WTC11 (cell line): ENCODE measurements around the gene PRDM15. TPM values are rescaled to one million over a fixed set of nuclear protein-coding genes. Genes with fewer than 3 reads are reported as not detected.

ENCODE experiments used
- ATAC-seq: fragments of 200-7000 bp; cut with Tn5 transposase; 2 replicates; pipeline ENCODE4 v1.10.0; 2021; ENCODE audit warnings: mild to moderate bottlenecking, moderate library complexity
- CTCF ChIA-PET: fragments of 300-600 bp; sonication (Branson Sonifier 250); formaldehyde crosslinking; loops from one replicate; lab custom pipeline; 2021; ENCODE audit warnings: antibody characterized with exemption; lab: Charles Lee
- POLR2A ChIA-PET: fragments of 350-600 bp; sonication (Branson Sonifier 250); formaldehyde crosslinking; loops from one replicate; lab custom pipeline; 2021; ENCODE audit warnings: antibody characterized with exemption; lab: Charles Lee
- DNase-seq: peaks from one replicate; pipeline ENCODE4 v3.0.0; 2021; ENCODE audit warnings: low spot score
- H3K27ac Mint-ChIP-seq: 2 replicates; pipeline ENCODE4 v1.8.0; 2021; ENCODE audit warnings: mixed read lengths
- H3K27me3 Mint-ChIP-seq: 2 replicates; pipeline ENCODE4 v1.8.0; 2021; ENCODE audit warnings: low read depth, mild to moderate bottlenecking, moderate library complexity, mixed read lengths
- H3K36me3 Mint-ChIP-seq: 2 replicates; pipeline ENCODE4 v1.8.0; 2021; ENCODE audit warnings: mixed read lengths
- H3K4me1 Mint-ChIP-seq: 2 replicates; pipeline ENCODE4 v1.8.0; 2022; ENCODE audit warnings: mixed read lengths
- H3K4me3 Mint-ChIP-seq: 2 replicates; pipeline ENCODE4 v1.8.0; 2021; ENCODE audit warnings: mild to moderate bottlenecking, moderate library complexity, mixed read lengths
- H3K9me3 Mint-ChIP-seq: 2 replicates; pipeline ENCODE4 v1.8.0; 2021; ENCODE audit warnings: mixed read lengths
- CREM ChIP-seq: sonication (generic); formaldehyde crosslinking; IDR thresholded peaks from 2 replicates; pipeline ENCODE4 v1.8.1; 2022; ENCODE audit warnings: mild to moderate bottlenecking, missing genetic modification reagents, moderate library complexity
- FOXJ3 ChIP-seq: sonication (generic); formaldehyde crosslinking; IDR thresholded peaks from 2 replicates; pipeline ENCODE4 v1.9.0; 2021; ENCODE audit warnings: missing genetic modification reagents, mild to moderate bottlenecking, borderline replicate concordance
- FOXK1 ChIP-seq: sonication (generic); formaldehyde crosslinking; IDR thresholded peaks from 2 replicates; pipeline ENCODE4 v1.8.0; 2022; ENCODE audit warnings: mild to moderate bottlenecking, moderate library complexity, missing genetic modification reagents
- GABPB1 ChIP-seq: sonication (generic); formaldehyde crosslinking; IDR thresholded peaks from 2 replicates; pipeline ENCODE4 v1.8.1; 2023; ENCODE audit warnings: mild to moderate bottlenecking, missing genetic modification reagents
- GRHL2 ChIP-seq: fragments of 250-450 bp; sonication (Bioruptor Pico); IDR thresholded peaks from 2 replicates; pipeline ENCODE4 v1.8.0; 2022; ENCODE audit warnings: mild to moderate bottlenecking, moderate library complexity; ENCODE audit not compliant: insufficient replicate concordance, severe bottlenecking
- GTF2I ChIP-seq: fragments of 250-450 bp; sonication (Bioruptor Pico); conservative IDR thresholded peaks from 2 replicates; pipeline ENCODE4 v1.4.0; 2021; ENCODE audit warnings: mild to moderate bottlenecking
- MYBL2 ChIP-seq: sonication (generic); formaldehyde crosslinking; IDR thresholded peaks from 2 replicates; pipeline ENCODE4 v1.8.1; 2023; ENCODE audit warnings: mild to moderate bottlenecking, moderate library complexity, missing genetic modification reagents
- NFE2L1 ChIP-seq: sonication (generic); formaldehyde crosslinking; IDR thresholded peaks from 2 replicates; pipeline ENCODE4 v1.8.1; 2023; ENCODE audit warnings: missing genetic modification reagents
- NR3C1 ChIP-seq: sonication (generic); formaldehyde crosslinking; conservative IDR thresholded peaks from 2 replicates; pipeline ENCODE4 v1.8.1; 2023; ENCODE audit warnings: low read depth, mild to moderate bottlenecking, missing genetic modification reagents
- TCF7 ChIP-seq: sonication (generic); formaldehyde crosslinking; IDR thresholded peaks from 2 replicates; pipeline ENCODE4 v1.8.0; 2022; ENCODE audit warnings: mild to moderate bottlenecking, low read depth, missing genetic modification reagents, moderate library complexity
- TEAD4 ChIP-seq: sonication (generic); formaldehyde crosslinking; IDR thresholded peaks from 2 replicates; pipeline ENCODE4 v1.8.0; 2022; ENCODE audit warnings: mild to moderate bottlenecking, missing genetic modification reagents
- total RNA-seq: library from RNA; stranded (reverse); gene quantifications from 3 replicates; pipeline ENCODE4 v1.2.3, GENCODE V29; 2021
- TF ChIP-seq, protein P1 (sequence below): sonication (generic); formaldehyde crosslinking; IDR thresholded peaks from 2 replicates; pipeline ENCODE4 v1.8.1; 2022; ENCODE audit warnings: missing genetic modification reagents, borderline replicate concordance
- TF ChIP-seq, protein P2 (sequence below): sonication (generic); formaldehyde crosslinking; IDR thresholded peaks from 2 replicates; pipeline ENCODE4 v1.8.1; 2023; ENCODE audit warnings: mild to moderate bottlenecking, missing genetic modification reagents
- TF ChIP-seq, protein P3 (sequence below): sonication (generic); formaldehyde crosslinking; IDR thresholded peaks from 2 replicates; pipeline ENCODE4 v1.8.1; 2022; ENCODE audit warnings: low read depth, missing genetic modification reagents, borderline replicate concordance
- TF ChIP-seq, protein P4 (sequence below): sonication (generic); formaldehyde crosslinking; conservative IDR thresholded peaks from 2 replicates; pipeline ENCODE4 v1.8.1; 2023; ENCODE audit warnings: mild to moderate bottlenecking, low read depth, missing genetic modification reagents, moderate library complexity
- TF ChIP-seq, protein P5 (sequence below): sonication (generic); formaldehyde crosslinking; conservative IDR thresholded peaks from 2 replicates; pipeline ENCODE4 v1.8.1; 2022; ENCODE audit warnings: mild to moderate bottlenecking, missing genetic modification reagents
- TF ChIP-seq, protein P6 (sequence below): fragments of 250-450 bp; sonication (Bioruptor Pico); conservative IDR thresholded peaks from 2 replicates; pipeline ENCODE4 v1.9.0; 2021; ENCODE audit warnings: mild to moderate bottlenecking
- TF ChIP-seq, protein P7 (sequence below): sonication (generic); formaldehyde crosslinking; IDR thresholded peaks from 2 replicates; pipeline ENCODE4 v1.8.1; 2023; ENCODE audit warnings: mild to moderate bottlenecking, missing genetic modification reagents, moderate library complexity

The PRDM15 gene
- total RNA-seq, 1 experiment from 2014 or later = 12.9 TPM

DNA sequence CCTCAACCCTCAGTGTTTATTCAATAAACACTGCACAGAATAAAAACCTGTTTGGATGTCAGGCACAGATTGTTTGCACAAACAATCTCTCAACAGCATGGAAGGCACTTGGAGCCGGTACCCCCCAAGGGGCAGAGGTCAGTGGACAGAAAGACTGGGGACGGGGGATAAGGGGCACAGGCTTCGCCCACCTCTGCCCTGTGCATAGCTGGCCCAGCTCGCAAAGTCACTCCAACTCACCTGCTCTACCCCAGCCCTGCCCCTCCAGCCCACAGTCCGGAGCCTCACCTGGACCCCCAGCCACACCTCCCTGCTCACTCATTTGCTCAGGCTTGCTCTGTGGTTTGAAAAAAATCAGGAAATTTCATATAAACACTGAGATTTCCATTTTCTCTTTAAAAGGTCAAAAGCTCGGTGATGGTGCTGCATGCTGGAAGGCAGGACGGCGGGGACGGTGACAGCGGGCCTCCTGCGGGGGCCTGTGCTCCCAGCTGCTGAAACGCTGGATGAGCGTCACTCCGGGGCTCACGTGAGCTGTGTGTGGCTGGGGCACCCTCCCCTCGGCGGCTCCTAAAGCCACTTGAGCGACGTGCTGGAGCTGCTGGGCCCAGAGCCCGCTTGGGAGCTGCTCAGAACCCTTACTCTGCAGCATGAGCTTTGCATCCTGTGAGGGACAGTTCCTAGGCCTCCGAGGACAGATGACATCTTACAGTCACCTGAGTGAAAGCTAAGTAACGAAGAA, 54.5 kb downstream of the PRDM15 start:
- TF ChIP-seq GTF2I (CRISPR knock-in tag) (no peak), TCF7 (no peak), GABPB1 (CRISPR knock-in tag) (no peak), FOXJ3 (CRISPR knock-in tag) (no peak)
- TF ChIP-seq, protein P1, sequence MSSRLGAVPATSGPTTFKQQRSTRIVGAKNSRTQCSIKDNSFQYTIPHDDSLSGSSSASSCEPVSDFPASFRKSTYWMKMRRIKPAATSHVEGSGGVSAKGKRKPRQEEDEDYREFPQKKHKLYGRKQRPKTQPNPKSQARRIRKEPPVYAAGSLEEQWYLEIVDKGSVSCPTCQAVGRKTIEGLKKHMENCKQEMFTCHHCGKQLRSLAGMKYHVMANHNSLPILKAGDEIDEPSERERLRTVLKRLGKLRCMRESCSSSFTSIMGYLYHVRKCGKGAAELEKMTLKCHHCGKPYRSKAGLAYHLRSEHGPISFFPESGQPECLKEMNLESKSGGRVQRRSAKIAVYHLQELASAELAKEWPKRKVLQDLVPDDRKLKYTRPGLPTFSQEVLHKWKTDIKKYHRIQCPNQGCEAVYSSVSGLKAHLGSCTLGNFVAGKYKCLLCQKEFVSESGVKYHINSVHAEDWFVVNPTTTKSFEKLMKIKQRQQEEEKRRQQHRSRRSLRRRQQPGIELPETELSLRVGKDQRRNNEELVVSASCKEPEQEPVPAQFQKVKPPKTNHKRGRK (CRISPR knock-in tag) = no peak
- TF ChIP-seq, all 79 proteins: peak for 0
- CTCF ChIA-PET = interaction anchor here (1.3 to 3.5 kb wide), 2 partner anchors 8 to 212 kb away, joined by 5 to 14 read pairs; no protein-coding TSS in a partner anchor
- POLR2A ChIA-PET = no interaction called here
- Mint-ChIP-seq H3K27me3 (no peaks in the 10 kb centered on the region), H3K4me3 (no peak overlapping the region), H3K9me3 (no peaks in the 10 kb centered on the region), H3K4me1 (no peaks in the 10 kb centered on the region), H3K27ac (no peak overlapping the region), H3K36me3 (peaks cover 4% of the 10 kb centered on the region; the same call in 1 of the 2 replicates)
- ATAC-seq = no peak
- no peak for DNase-seq

DNA sequence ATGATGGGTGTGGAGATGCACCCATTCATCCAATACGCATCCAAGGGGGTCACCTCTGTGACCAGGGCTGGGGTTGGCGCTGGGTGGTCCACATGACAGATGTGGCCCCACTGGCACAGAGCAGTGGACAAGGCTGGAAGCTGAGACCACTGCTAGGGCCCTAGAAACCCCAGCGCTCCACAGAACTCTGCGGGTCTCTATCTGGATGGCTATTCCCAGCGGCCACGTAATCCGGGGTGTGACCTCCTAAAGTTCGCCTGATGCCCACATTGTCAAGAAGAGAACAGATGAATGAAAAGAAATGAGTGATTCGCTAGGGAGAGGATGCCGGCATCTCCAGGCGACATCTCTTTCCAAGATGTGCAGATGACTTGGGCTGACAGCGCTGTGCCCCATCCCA, 55.2 kb downstream of the PRDM15 start:
- Mint-ChIP-seq H3K4me1 (no peaks in the 10 kb centered on the region), H3K36me3 (peaks cover 4% of the 10 kb centered on the region; the same call in 1 of the 2 replicates), H3K27me3 (no peaks in the 10 kb centered on the region), H3K27ac (no peak overlapping the region), H3K4me3 (no peak overlapping the region), H3K9me3 (no peaks in the 10 kb centered on the region)
- TF ChIP-seq, protein P2, sequence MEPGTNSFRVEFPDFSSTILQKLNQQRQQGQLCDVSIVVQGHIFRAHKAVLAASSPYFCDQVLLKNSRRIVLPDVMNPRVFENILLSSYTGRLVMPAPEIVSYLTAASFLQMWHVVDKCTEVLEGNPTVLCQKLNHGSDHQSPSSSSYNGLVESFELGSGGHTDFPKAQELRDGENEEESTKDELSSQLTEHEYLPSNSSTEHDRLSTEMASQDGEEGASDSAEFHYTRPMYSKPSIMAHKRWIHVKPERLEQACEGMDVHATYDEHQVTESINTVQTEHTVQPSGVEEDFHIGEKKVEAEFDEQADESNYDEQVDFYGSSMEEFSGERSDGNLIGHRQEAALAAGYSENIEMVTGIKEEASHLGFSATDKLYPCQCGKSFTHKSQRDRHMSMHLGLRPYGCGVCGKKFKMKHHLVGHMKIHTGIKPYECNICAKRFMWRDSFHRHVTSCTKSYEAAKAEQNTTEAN = no peak
- no peak for TF ChIP-seq TCF7
- TF ChIP-seq, protein P3, sequence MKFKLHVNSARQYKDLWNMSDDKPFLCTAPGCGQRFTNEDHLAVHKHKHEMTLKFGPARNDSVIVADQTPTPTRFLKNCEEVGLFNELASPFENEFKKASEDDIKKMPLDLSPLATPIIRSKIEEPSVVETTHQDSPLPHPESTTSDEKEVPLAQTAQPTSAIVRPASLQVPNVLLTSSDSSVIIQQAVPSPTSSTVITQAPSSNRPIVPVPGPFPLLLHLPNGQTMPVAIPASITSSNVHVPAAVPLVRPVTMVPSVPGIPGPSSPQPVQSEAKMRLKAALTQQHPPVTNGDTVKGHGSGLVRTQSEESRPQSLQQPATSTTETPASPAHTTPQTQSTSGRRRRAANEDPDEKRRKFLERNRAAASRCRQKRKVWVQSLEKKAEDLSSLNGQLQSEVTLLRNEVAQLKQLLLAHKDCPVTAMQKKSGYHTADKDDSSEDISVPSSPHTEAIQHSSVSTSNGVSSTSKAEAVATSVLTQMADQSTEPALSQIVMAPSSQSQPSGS = no peak
- no peak for TF ChIP-seq NR3C1 (CRISPR knock-in tag)
- TF ChIP-seq, protein P4, sequence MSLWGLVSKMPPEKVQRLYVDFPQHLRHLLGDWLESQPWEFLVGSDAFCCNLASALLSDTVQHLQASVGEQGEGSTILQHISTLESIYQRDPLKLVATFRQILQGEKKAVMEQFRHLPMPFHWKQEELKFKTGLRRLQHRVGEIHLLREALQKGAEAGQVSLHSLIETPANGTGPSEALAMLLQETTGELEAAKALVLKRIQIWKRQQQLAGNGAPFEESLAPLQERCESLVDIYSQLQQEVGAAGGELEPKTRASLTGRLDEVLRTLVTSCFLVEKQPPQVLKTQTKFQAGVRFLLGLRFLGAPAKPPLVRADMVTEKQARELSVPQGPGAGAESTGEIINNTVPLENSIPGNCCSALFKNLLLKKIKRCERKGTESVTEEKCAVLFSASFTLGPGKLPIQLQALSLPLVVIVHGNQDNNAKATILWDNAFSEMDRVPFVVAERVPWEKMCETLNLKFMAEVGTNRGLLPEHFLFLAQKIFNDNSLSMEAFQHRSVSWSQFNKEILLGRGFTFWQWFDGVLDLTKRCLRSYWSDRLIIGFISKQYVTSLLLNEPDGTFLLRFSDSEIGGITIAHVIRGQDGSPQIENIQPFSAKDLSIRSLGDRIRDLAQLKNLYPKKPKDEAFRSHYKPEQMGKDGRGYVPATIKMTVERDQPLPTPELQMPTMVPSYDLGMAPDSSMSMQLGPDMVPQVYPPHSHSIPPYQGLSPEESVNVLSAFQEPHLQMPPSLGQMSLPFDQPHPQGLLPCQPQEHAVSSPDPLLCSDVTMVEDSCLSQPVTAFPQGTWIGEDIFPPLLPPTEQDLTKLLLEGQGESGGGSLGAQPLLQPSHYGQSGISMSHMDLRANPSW (CRISPR knock-in tag) = no peak
- TF ChIP-seq FOXK1 (CRISPR knock-in tag) = no peak
- TF ChIP-seq GABPB1 (CRISPR knock-in tag) = no peak
- no peak for TF ChIP-seq CREM (CRISPR knock-in tag)
- TF ChIP-seq, protein P5, sequence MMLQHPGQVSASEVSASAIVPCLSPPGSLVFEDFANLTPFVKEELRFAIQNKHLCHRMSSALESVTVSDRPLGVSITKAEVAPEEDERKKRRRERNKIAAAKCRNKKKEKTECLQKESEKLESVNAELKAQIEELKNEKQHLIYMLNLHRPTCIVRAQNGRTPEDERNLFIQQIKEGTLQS (CRISPR knock-in tag) = no peak
- TF ChIP-seq, protein P6, sequence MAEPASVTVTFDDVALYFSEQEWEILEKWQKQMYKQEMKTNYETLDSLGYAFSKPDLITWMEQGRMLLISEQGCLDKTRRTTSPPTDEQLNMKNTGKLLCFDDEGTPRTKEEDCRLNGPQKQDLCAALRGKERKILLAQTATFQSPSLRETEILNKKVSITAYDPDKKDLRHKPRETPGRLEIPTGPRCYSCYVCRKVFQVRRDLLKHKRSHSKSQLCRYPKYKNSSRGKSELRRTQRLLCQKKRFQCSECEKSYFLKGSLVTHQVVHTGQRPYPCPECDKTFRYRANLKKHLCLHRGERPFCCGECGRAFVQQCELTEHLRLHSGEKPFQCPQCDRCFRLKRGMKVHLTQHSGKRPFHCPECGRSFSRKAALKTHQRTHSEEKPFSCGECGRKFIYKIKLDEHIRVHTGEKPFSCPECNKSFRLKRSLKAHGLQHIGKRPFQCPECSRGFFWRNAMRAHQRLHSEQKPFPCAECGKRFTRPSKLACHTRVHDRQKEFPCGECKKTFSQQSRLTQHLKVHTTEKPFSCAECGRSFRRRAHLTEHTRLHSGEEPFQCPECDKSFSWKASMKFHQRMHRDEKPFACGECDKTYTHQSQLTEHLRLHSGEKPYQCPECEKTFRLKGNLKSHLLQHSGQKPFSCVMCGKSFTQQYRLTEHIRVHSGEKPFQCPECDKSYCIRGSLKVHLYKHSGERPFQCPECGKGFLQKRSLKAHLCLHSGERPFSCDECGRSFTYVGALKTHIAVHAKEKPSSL (CRISPR knock-in tag) = no peak
- no peak for TF ChIP-seq TEAD4 (CRISPR knock-in tag)
- no peak for TF ChIP-seq GRHL2 (CRISPR knock-in tag)
- TF ChIP-seq MYBL2 (CRISPR knock-in tag) = no peak
- TF ChIP-seq NFE2L1 (CRISPR knock-in tag) = no peak
- TF ChIP-seq, protein P7, sequence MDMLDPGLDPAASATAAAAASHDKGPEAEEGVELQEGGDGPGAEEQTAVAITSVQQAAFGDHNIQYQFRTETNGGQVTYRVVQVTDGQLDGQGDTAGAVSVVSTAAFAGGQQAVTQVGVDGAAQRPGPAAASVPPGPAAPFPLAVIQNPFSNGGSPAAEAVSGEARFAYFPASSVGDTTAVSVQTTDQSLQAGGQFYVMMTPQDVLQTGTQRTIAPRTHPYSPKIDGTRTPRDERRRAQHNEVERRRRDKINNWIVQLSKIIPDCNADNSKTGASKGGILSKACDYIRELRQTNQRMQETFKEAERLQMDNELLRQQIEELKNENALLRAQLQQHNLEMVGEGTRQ (CRISPR knock-in tag) = no peak
- no peak for ATAC-seq
- CTCF ChIA-PET = interaction anchor here (3.5 kb wide), 1 partner anchor 211 kb away, joined by 14 read pairs; no protein-coding TSS in a partner anchor
- DNase-seq = no peak
- POLR2A ChIA-PET = no interaction called here
